Left cardiac atrium (tissue), 4 donors: Measurements from ENCODE around the gene CDC37L1. TPM values are rescaled to one million over a fixed set of nuclear protein-coding genes. Genes with fewer than 3 reads are reported as not detected.
A peak's percentile ranks its signal among the peaks of the same experiment; 100 is the strongest.

ENCODE experiments used
- ATAC-seq, 2 donors: fragments of 200-7000 bp; cut with Tn5 transposase; one replicate each; pipeline ENCODE4 v1.9.1; 2020; ENCODE audit warnings: mild to moderate bottlenecking in 2 of 2, moderate library complexity in 2 of 2
- DNase-seq: peaks from one replicate; pipeline ENCODE4 v3.0.0-alpha.2; 2020
- intact Hi-C, 2 donors: fragments of 100-400 bp; cut with DNase I; formaldehyde crosslinking; loops; one replicate each; pipeline versions ENCODE4 v1.14.1 to v1.15.1; 2022 to 2023
- total RNA-seq, 2 donors: library from RNA; stranded (reverse); fragmentation: NEBNext Ultra II Directional; extraction: Animal tissue kit (Norgen Biotek cat#: 25700); gene quantifications; one replicate each; pipeline ENCODE4 v1.2.1, GENCODE V29; 2021
- donor health status: DM: no; HTN: yes; CAD: no.
- donor health status: DM: no; HTN: yes; CAD: no; lungs with severe emphysema.
- donor health status: DM: yes; HTN: yes; CAD: no.
- donor health status: Dilated cardiomyopathy.

The CDC37L1 gene
- total RNA-seq, 2 donors from 2014 or later, result 32.5 to 41.6 TPM

- ATAC-seq (no peak), DNase-seq (no peak)
- intact Hi-C loops, result no loop called here
These were observed 22.2 kb downstream of the CDC37L1 start for GRCh38 chr9:4701526-4701925.

GRCh38 chr9:4704129-4704528 lies 24.8 kb downstream of the CDC37L1 start:
- ATAC-seq (no peak), DNase-seq (no peak)

GRCh38 chr9:4706021-4706420 lies 26.7 kb downstream of the CDC37L1 start:
- intact Hi-C loops, result no loop called here
- ATAC-seq, result no peak
- no peak for DNase-seq

More at GRCh38 chr9:4704129-4704528, 24.8 kb downstream of the CDC37L1 start:
- intact Hi-C loops, result no loop called here

- intact Hi-C loops, result no loop called here
- ATAC-seq, result no peak
- DNase-seq, result no peak
These were observed 27.7 kb downstream of the CDC37L1 start for GRCh38 chr9:4706971-4707622.

- DNase-seq (no peak), ATAC-seq (no peak)
- intact Hi-C loops, result no loop called here
These were observed 30.0 kb downstream of the CDC37L1 start for GRCh38 chr9:4709380-4709779.

- intact Hi-C loops, result no loop called here
- ATAC-seq (peak; percentile 15 to 49), DNase-seq (no peak)
These were observed 34.5 kb downstream of the CDC37L1 start for GRCh38 chr9:4713849-4714248.

- DNase-seq (no peak), ATAC-seq (no peak)
- intact Hi-C loops, result no loop called here
These were observed 35.1 kb downstream of the CDC37L1 start for GRCh38 chr9:4714266-4715016.

GRCh38 chr9:4716163-4716562 lies 36.8 kb downstream of the CDC37L1 start:
- DNase-seq (no peak), ATAC-seq (no peak)
- intact Hi-C loops, result no loop called here

- ATAC-seq (peak in 1 of 2 donors; percentile 74), DNase-seq (no peak)
- intact Hi-C loops, result no loop called here
These were observed 38.4 kb downstream of the CDC37L1 start for GRCh38 chr9:4717815-4718214.

- no peak for ATAC-seq
- intact Hi-C loops, result no loop called here
- no peak for DNase-seq
These were observed 39.5 kb downstream of the CDC37L1 start for GRCh38 chr9:4718911-4719310.

GRCh38 chr9:4721736-4722135 lies 42.4 kb downstream of the CDC37L1 start:
- intact Hi-C loops, result no loop called here
- ATAC-seq (no peak), DNase-seq (no peak)

GRCh38 chr9:4725706-4726442 lies 46.5 kb downstream of the CDC37L1 start:
- no peak for DNase-seq
- intact Hi-C loops, result loop anchor here in 1 of 2 donors (5.0 kb wide), 1 partner anchor 34 kb away; no protein-coding TSS in a partner anchor
- ATAC-seq, result no peak

GRCh38 chr9:4727593-4727992 lies 48.2 kb downstream of the CDC37L1 start:
- intact Hi-C loops, result loop anchor here in 1 of 2 donors (5.0 kb wide), 1 partner anchor 35 kb away; no protein-coding TSS in a partner anchor
- DNase-seq (no peak), ATAC-seq (no peak)

- DNase-seq, result no peak
- intact Hi-C loops, result no loop called here
- no peak for ATAC-seq
These were observed 53.5 kb downstream of the CDC37L1 start for GRCh38 chr9:4732890-4733289.

GRCh38 chr9:4734150-4734549 lies 54.8 kb downstream of the CDC37L1 start:
- intact Hi-C loops, result no loop called here
- ATAC-seq, result no peak
- no peak for DNase-seq

- DNase-seq (no peak), ATAC-seq (no peak)
- intact Hi-C loops, result no loop called here
These were observed 59.7 kb downstream of the CDC37L1 start for GRCh38 chr9:4738866-4739586.

- no peak for ATAC-seq
- no peak for DNase-seq
These were observed 60.4 kb downstream of the CDC37L1 start for GRCh38 chr9:4739587-4740387.

GRCh38 chr9:4740388-4740637 lies 60.9 kb downstream of the CDC37L1 start:
- ATAC-seq, result no peak
- DNase-seq, result no peak
- intact Hi-C loops, result loop anchor here in 1 of 2 donors (5.0 kb wide), 2 partner anchors 58 to 247 kb away; partner anchors contain the start of gene JAK2

More at GRCh38 chr9:4739587-4740387, 60.4 kb downstream of the CDC37L1 start:
- intact Hi-C loops, result loop anchor here in 1 of 2 donors (5.0 kb wide), 2 partner anchors 57 to 248 kb away; partner anchors contain the start of gene JAK2
